ENCODE results near the gene YIPF6. TPM values are rescaled to one million over a fixed set of nuclear protein-coding genes. Genes with fewer than 3 reads are reported as not detected.
"Not testable (repeated sequence)": the region's sequence is repeated elsewhere in the genome, so short reads cannot be mapped to it uniquely, and the experiment has no call there.

Gene YIPF6
- total RNA-seq, 1 donor = 27.1 TPM

DNA sequence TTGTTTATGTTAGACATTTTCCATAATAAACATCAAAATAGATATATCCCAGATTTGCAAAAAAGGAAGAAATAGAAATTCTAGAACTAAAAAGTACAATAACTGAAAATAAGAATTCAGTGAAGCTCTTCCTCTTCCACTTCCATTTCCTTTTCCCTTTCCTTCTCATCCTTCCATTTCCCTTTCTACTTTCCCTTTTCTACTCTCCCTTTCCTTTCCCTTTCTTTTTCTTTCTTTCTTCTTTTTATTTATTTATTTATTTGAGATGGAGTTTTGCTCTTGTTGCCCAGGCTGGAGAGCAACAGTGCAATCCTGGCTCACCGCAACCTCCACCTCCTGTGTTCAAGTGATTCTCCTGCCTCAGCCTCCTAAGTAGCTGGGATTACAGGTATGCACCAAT lies 35.0 kb upstream of the YIPF6 start:
- Histone ChIP-seq H3K4me1 (ENCODE audit: insufficient read depth, low read length) (peaks cover 3% of the 10 kb centered on the region), H3K36me3 (ENCODE audit: insufficient read depth, low read length) (no peaks in the 10 kb centered on the region), H3K79me2 (ENCODE audit: insufficient read depth, low read length) (no peaks in the 10 kb centered on the region), H3K27me3 (ENCODE audit: insufficient read depth, low read length) (no peaks in the 10 kb centered on the region), H3K27ac (ENCODE audit: low read depth, low read length) (no peak overlapping the region), H3K9me3 (ENCODE audit: low read depth, low read length) (no peaks in the 10 kb centered on the region), H3K4me2 (ENCODE audit: insufficient read depth, low read length) (no peak overlapping the region), H3K4me3 (ENCODE audit: insufficient read depth, low read length) (no peak overlapping the region), H2AFZ (ENCODE audit: low read length) (no peak overlapping the region), H4K20me1 (ENCODE audit: insufficient read depth, low read length) (no peaks in the 10 kb centered on the region)
- TF ChIP-seq, protein P1, sequence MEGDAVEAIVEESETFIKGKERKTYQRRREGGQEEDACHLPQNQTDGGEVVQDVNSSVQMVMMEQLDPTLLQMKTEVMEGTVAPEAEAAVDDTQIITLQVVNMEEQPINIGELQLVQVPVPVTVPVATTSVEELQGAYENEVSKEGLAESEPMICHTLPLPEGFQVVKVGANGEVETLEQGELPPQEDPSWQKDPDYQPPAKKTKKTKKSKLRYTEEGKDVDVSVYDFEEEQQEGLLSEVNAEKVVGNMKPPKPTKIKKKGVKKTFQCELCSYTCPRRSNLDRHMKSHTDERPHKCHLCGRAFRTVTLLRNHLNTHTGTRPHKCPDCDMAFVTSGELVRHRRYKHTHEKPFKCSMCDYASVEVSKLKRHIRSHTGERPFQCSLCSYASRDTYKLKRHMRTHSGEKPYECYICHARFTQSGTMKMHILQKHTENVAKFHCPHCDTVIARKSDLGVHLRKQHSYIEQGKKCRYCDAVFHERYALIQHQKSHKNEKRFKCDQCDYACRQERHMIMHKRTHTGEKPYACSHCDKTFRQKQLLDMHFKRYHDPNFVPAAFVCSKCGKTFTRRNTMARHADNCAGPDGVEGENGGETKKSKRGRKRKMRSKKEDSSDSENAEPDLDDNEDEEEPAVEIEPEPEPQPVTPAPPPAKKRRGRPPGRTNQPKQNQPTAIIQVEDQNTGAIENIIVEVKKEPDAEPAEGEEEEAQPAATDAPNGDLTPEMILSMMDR (IDR thresholded peaks at IDR 0.05; ENCODE audit: extremely low read depth, low read depth, low read length) = no peak
- no peak for DNase-seq (ENCODE audit: insufficient read length, low spot score, missing footprints)

DNA sequence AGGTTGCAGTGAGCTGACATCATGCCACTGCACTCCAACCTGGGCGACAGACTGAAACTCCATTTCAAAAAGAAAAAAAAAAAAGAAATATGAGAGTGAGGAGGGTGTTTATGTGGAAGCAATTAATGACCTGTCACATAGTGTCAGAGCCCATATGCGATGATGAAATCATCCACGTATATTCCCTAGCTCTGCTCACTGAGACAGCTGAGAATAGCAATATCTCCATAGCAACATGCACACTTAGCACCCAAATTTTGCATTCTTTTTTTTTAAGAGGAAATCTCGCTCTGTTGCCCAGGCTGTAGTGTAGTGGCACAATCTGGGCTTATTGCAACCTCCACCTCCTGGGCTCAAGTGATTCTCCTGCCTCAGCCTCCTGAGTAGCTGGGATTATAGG lies 34.1 kb upstream of the YIPF6 start:
- no peak for DNase-seq (ENCODE audit: insufficient read length, low spot score, missing footprints)
- no peak overlapping the region for H3K27ac ChIP-seq (ENCODE audit: low read depth, low read length)
- H3K79me2 ChIP-seq (ENCODE audit: insufficient read depth, low read length) = no peaks in the 10 kb centered on the region
- H3K27me3 ChIP-seq (ENCODE audit: insufficient read depth, low read length) = no peaks in the 10 kb centered on the region
- H4K20me1 ChIP-seq (ENCODE audit: insufficient read depth, low read length) = no peaks in the 10 kb centered on the region
- peaks cover 3% of the 10 kb centered on the region for H3K4me1 ChIP-seq (ENCODE audit: insufficient read depth, low read length)
- H3K4me2 ChIP-seq (ENCODE audit: insufficient read depth, low read length) = no peak overlapping the region
- H2AFZ ChIP-seq (ENCODE audit: low read length) = no peak overlapping the region
- H3K9me3 ChIP-seq (ENCODE audit: low read depth, low read length) = no peaks in the 10 kb centered on the region
- H3K4me3 ChIP-seq (ENCODE audit: insufficient read depth, low read length) = no peak overlapping the region
- TF ChIP-seq, protein P1 (IDR thresholded peaks at IDR 0.05; ENCODE audit: extremely low read depth, low read depth, low read length) = no peak
- no peaks in the 10 kb centered on the region for H3K36me3 ChIP-seq (ENCODE audit: insufficient read depth, low read length)

DNA sequence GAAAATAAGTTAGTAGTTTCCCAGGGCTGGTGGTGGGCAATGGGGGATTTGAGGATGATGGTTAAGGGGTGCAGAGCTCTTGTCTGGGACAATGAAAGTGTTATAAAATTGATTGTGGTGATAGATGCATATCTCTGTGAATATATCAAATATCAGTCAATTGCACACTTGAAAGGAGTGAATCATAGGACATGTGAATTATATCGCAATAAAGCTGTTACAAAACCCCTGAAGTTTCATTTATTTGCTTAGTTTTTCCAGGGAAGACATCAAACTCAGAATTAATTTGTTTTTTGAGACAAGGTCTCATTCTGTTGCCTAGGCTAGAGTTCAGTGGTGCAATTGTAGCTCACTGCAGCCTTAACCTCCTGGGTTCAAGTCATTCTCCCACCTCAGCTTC lies 17.9 kb upstream of the YIPF6 start:
- no peaks in the 10 kb centered on the region for H3K36me3 ChIP-seq (ENCODE audit: insufficient read depth, low read length)
- TF ChIP-seq, protein P1 (IDR thresholded peaks at IDR 0.05; ENCODE audit: extremely low read depth, low read depth, low read length) = no peak
- H3K27me3 ChIP-seq (ENCODE audit: insufficient read depth, low read length) = peaks cover 9% of the 10 kb centered on the region
- H3K4me1 ChIP-seq (ENCODE audit: insufficient read depth, low read length) = no peaks in the 10 kb centered on the region
- no peaks in the 10 kb centered on the region for H3K79me2 ChIP-seq (ENCODE audit: insufficient read depth, low read length)
- no peak overlapping the region for H2AFZ ChIP-seq (ENCODE audit: low read length)
- no peak overlapping the region for H3K4me2 ChIP-seq (ENCODE audit: insufficient read depth, low read length)
- peak; percentile 50 for DNase-seq (ENCODE audit: insufficient read length, low spot score, missing footprints)
- no peaks in the 10 kb centered on the region for H4K20me1 ChIP-seq (ENCODE audit: insufficient read depth, low read length)
- no peak overlapping the region for H3K27ac ChIP-seq (ENCODE audit: low read depth, low read length)
- H3K9me3 ChIP-seq (ENCODE audit: low read depth, low read length) = no peaks in the 10 kb centered on the region
- H3K4me3 ChIP-seq (ENCODE audit: insufficient read depth, low read length) = no peak overlapping the region

DNA sequence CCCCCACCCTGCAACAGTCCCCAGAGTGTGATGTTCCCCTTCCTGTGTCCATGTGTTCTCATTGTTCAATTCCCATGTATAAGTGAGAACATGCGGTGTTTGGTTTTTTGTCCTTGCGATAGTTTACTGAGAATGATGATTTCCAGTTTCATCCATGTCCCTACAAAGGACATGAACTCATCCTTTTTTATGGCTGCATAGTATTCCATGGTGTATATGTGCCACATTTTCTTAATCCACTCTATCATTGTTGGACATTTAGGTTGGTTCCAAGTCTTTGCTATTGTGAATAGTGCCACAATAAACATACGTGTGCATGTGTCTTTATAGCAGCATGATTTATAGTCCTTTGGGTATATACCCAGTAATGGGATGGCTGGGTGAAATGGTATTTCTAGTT lies 12.7 kb upstream of the YIPF6 start:
- DNase-seq (ENCODE audit: insufficient read length, low spot score, missing footprints); H3K27ac ChIP-seq (ENCODE audit: low read depth, low read length); H3K9me3 ChIP-seq (ENCODE audit: low read depth, low read length); H3K36me3 ChIP-seq (ENCODE audit: insufficient read depth, low read length); H3K4me3 ChIP-seq (ENCODE audit: insufficient read depth, low read length); H2AFZ ChIP-seq (ENCODE audit: low read length); H3K79me2 ChIP-seq (ENCODE audit: insufficient read depth, low read length); H3K4me2 ChIP-seq (ENCODE audit: insufficient read depth, low read length); H3K4me1 ChIP-seq (ENCODE audit: insufficient read depth, low read length); H4K20me1 ChIP-seq (ENCODE audit: insufficient read depth, low read length): not testable (repeated sequence)
- H3K27me3 ChIP-seq (ENCODE audit: insufficient read depth, low read length) = peaks cover 11% of the 10 kb centered on the region

All from osteoblast (primary cell).